GM12874 (cell line): ENCODE results near the gene OSM.

Experiments
- CTCF ChIP-seq: IDR thresholded peaks from 2 replicates; pipeline ENCODE4 v1.5.1; 2011; ENCODE audit warnings: low read depth, mild to moderate bottlenecking, control low read depth, low read length, moderate library complexity; ENCODE audit not compliant: insufficient read depth

Gene OSM

DNA sequence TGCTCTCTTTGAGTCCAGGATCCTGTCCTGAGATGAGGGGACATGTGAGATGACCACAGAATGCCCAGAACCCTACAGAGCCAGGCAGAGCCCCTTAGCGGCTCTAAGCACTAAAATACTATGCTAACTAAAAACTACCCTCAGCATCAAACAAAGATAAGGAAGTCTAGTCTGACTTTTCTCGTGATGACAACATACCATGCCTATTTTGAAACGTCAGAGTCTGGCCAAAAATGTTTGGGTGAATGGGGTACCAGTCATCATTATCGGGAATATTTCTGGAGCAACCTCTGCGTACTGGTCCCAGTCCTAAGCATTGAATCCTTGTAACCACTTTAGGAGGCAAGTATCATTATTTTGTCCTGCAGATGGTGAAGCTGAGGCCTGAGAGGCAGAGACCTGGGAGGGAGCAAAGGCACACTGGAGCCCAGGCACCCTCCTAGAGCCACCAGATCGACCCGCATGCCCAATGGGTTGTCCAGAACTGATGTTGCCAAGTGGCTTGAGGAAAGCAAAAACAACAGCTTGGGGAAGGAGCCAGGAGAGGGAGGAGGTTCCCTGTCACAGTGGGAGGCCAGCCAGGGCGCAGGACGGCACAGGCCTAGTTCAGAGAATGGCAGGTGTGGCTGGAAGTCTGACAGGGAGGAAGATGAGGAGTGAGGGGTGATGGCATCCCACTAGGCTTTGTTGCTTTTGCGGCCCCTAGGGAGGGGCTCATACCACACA lies 7.2 kb upstream of the OSM start:
- TF ChIP-seq CTCF = no peak

DNA sequence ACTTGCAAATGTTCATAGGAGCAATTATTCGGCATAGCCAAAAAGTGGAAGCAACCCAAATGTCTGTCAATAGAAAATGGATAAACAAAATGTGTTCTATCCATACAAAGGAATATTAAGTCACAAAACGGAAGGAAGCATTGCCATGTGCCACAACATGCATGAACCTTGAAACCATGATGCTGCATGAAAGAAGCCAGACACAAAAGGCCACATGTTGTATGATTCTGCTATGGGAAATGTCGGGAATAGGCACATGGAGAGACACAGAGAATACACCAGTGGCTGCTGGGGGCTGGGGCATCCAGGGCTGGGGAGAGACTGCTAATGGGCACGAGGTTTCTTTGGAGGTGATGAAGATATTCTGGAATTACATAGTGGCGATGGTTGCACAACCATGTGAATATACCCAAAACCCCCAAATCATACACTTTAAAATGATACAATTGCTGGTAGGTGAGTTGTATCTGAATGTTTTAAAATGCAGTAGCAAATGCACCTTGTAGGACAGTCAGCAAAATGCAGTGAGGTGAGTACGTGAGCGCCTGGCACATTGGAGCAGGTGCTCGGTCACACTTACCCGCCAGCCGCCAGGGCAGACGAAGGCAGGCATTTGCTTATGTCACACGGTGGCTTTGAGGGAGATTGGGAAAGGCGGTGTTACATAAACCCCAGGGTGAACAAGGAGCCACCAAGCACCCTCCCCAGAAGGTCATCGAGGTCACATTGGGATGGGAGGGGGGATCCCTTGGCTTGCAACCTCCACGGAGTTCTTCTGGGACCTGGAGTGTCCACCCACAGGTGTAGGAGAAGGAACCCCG lies 6.3 kb upstream of the OSM start:
- TF ChIP-seq CTCF = no peak

GRCh38 chr22:30270832-30271231 lies 4.2 kb upstream of the OSM start:
- no peak for TF ChIP-seq CTCF

DNA sequence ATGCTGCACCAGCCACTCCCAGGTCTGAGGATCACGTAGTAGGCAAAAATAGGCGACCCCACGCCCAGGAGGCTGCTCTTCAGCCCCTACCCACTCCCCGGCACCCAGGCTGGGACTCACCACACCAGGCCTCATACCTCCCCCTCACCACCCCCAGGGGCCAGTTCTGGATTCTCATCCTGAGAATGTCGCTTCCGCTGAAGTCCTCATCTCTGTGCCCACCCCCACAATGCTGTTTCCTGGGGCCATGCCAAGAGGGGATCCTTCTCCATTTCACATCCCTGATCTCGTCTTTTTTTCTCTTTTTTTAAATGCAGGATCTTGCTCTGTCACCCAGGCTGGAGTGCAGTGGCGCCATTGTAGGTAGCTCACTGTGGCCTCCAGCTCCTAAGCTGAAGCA lies 1.7 kb upstream of the OSM start:
- TF ChIP-seq CTCF = no peak

DNA sequence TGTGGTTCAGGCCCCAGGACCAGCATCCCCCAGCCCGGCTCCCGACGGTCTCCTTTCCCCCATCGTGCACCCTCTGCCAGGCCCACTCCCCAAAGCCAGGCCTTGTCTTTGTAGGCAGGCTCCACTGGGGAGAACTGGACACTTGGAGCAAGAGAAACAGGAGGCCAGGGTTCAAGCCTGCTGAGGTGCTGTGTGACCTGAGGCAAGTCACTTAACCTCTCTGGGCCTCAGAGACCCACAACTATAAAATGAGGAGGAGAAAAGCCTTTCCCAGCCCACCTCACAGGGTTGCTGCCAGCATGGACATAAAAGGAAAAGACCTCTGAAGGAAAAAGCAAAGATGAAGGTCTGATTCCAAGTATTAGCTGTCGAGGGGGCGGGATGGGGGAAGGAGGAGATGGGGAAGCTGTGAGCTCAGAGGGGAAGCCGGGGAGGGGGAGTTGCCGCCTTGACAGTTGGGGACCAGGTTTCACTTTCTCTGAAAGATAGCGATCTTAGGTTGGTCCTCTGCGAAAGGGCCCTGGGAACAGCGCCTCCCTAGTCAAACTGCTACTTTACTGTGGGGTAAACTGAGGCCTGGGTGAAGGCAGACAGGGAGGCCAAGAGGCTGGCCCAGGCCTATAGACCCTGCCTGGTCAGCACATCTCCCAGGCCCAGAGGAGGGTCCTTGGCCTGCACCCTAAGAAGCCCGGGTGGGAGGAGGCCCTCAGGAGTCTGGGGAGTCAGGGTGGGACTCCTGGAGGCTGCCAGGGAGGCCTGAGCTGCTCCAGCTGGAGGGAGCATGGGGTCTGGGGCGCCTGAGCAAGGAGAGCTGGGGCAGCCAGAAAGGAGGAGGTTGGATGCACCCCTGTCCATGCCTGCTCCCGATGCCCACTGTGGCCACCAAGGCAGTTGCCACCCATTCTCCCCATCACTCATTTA lies 991 bp upstream of the OSM start:
- TF ChIP-seq CTCF = no peak

- TF ChIP-seq CTCF = no peak
These were observed 717 bp downstream of the OSM start for GRCh38 chr22:30265823-30266444.
